Omental fat pad (tissue), 4 donors: ENCODE results near the gene LCE1E. TPM values are rescaled to one million over a fixed set of nuclear protein-coding genes. Genes with fewer than 3 reads are reported as not detected.

Experiments used
- ATAC-seq: fragments of 150-250 bp; one replicate; pipeline ENCODE4 v1.9.1; 2016; ENCODE audit warnings: mild to moderate bottlenecking, moderate library complexity; ENCODE audit not compliant: low FRiP score
- DNase-seq: peaks from one replicate; pipeline ENCODE4 v3.0.0-alpha.2; 2019; ENCODE audit warnings: low spot score
- total RNA-seq, 4 donors: library from RNA; depleted of rRNA; stranded (reverse); fragments of >200 nt; gene quantifications; one replicate each; pipeline ENCODE4 v1.1.0, GENCODE V29; 2016
- TF ChIP-seq, protein P1 (sequence below), 3 donors: fragments of 450-650 bp; IDR thresholded peaks; one replicate each; pipeline ENCODE4 v1.5.1; 2016 to 2017; ENCODE audit warnings: antibody characterized with exemption in 3 of 3, mild to moderate bottlenecking in 3 of 3, moderate library complexity in 2 of 3

The LCE1E gene
- total RNA-seq, 4 donors from 2014 or later, result not detected

DNA sequence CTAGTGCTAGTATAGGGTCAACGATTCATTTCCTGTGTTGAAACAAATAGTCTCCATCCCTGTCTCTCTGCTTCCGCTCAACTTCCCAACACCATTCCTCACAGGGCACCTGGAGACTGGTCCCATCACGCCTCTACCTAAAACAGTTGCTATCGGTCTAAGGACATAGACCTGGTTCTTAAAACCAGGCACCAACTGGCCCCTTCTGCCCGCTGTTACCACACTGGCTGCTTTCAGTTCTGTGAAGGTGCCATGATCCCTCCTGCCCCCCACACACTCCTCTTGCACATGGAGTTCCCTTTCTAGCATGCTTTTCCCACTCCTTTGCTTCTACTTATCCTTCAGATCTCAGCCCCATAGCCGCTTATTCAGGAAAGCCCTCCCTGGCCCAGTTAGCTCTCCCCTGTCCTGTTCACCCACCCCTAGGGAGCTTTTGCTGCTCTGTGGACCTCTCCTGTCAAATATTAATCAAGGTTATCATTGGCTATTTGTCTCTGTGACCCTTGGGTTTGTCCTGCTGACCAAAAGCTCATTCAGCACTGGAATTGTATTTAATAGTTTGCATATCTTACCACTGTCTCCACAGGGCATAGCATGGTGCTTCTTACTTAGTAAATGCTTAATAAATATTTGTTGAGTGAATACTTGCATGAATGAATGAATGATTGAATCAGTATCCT, 40.2 kb upstream of the LCE1E start:
- DNase-seq, result no peak
- TF ChIP-seq, protein P1, sequence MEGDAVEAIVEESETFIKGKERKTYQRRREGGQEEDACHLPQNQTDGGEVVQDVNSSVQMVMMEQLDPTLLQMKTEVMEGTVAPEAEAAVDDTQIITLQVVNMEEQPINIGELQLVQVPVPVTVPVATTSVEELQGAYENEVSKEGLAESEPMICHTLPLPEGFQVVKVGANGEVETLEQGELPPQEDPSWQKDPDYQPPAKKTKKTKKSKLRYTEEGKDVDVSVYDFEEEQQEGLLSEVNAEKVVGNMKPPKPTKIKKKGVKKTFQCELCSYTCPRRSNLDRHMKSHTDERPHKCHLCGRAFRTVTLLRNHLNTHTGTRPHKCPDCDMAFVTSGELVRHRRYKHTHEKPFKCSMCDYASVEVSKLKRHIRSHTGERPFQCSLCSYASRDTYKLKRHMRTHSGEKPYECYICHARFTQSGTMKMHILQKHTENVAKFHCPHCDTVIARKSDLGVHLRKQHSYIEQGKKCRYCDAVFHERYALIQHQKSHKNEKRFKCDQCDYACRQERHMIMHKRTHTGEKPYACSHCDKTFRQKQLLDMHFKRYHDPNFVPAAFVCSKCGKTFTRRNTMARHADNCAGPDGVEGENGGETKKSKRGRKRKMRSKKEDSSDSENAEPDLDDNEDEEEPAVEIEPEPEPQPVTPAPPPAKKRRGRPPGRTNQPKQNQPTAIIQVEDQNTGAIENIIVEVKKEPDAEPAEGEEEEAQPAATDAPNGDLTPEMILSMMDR (IDR thresholded peaks at IDR 0.05), result no peak
- ATAC-seq, result no peak

DNA sequence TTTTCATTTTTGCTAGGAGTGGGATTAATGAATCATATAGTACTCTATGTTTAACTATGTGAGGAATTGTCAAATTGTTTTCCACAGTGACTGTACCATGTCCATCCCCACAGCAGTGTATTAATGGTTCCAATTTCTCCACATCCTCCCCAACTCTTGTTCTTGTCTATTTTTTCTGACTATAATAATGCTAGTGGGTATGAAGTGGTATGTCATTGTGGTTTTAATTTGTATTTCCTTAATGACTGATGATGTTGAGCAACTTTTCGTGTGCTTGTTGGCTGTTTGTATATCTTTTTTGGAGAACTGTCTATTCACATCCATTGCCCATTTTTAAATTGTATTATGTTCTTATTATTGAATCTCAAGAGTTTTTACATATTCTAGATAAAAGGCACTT, 38.2 kb upstream of the LCE1E start:
- ATAC-seq (no peak), DNase-seq (no peak)
- TF ChIP-seq, protein P1 (IDR thresholded peaks at IDR 0.05), result no peak

DNA sequence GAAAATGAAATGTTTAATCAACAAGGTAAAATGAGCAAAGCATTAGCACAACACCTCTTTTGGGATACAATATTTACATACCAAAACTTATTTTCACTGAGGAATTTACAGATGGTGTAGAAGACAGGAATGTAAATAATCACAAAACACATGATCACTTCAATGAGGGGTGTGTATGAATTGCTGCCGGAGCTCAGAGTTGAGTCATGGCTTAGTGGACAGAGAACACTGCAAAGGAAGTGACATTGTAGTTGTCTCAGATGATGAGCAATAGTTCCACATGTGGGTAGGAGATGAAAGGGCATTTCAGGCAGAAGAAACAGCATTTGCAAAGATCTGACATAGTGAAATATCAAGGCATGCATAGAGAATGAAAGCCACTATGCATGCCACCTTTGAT, 33.8 kb upstream of the LCE1E start:
- TF ChIP-seq, protein P1 (IDR thresholded peaks at IDR 0.05), result no peak
- DNase-seq (no peak), ATAC-seq (no peak)

- DNase-seq (no peak), ATAC-seq (no peak)
- TF ChIP-seq, protein P1 (IDR thresholded peaks at IDR 0.05), result no peak
These were observed 32.5 kb upstream of the LCE1E start for GRCh38 chr1:152753586-152753985.

- no peak for DNase-seq
- no peak for ATAC-seq
- TF ChIP-seq, protein P1 (IDR thresholded peaks at IDR 0.05), result no peak
These were observed 29.2 kb upstream of the LCE1E start for GRCh38 chr1:152756872-152757271.

DNA sequence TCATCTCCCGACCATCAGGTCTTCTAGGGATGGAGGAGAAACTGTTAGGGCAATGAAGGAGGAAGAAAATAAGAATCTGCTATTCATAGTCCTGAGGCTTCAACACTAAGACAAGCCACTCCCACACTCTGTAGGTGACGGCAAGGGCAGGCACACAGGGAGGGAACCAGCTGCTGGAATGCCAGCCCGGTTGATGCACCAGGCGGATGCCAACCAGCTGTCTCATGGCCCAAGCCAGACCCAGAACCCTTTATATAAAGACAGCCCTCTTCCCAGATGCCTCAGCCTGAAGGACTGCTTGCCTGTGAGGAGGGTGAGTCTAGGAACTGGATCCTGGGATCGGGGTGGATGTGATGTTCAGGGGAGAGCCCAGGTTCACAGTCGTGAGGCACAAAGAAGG, 28.3 kb upstream of the LCE1E start, which contains the start of gene KPRP:
Gene KPRP (plus strand): TSS at position 279 of the 400 bp plus-strand sequence. CDS start 1,564 bp downstream, outside the sequence.
- ATAC-seq, result no peak
- TF ChIP-seq, protein P1 (IDR thresholded peaks at IDR 0.05), result no peak
- DNase-seq, result no peak

DNA sequence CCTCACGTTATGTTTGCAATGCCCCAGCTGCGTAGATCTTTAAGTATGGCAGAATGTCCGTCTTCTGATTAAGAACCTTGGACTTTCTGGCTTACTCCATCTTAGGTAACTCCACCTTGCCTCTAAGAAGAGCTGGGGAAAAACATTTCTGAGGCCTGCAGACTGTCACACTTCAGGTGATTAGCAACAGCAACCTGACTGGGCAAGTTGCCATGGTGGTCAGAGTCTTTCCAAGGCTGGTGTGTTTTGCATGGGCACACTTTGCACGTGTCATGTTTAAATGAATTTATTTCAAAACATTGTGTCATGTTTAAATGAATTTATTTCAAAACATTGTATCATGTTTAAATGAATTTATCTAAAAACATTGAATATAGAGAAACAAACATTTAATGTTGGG, 27.4 kb upstream of the LCE1E start:
- ATAC-seq, result no peak
- DNase-seq, result no peak
- TF ChIP-seq, protein P1 (IDR thresholded peaks at IDR 0.05), result no peak
